Natural killer cell (primary cell): ENCODE measurements around the gene SERPINB10. TPM values are rescaled to one million over a fixed set of nuclear protein-coding genes. Genes with fewer than 3 reads are reported as not detected.

Experiments
- ATAC-seq, 3 donors: fragments of 150-1000 bp in 2 of 3; fragments of 200-7000 bp in 1 of 3; cut with Tn5 transposase; 1 replicate in 1 of 3; 2 replicates in 2 of 3; pipeline ENCODE4 v1.10.0; 2021; ENCODE audit warnings: mild to moderate bottlenecking in 2 of 3, moderate library complexity in 2 of 3
- DNase-seq, 2 donors: peaks; one replicate each; pipeline versions ENCODE4 v3.0.0 to v3.0.0-alpha.2; 2013 to 2021; ENCODE audit warnings: mixed read lengths in 1 of 2
- H3K27ac ChIP-seq: one replicate; pipeline ENCODE4 v1.5.1; 2013; ENCODE audit warnings: mild to moderate bottlenecking, low read length
- H3K27me3 ChIP-seq: one replicate; pipeline ENCODE4 v1.6.1; 2013; ENCODE audit warnings: low read length; ENCODE audit not compliant: control insufficient read depth, insufficient read depth
- H3K36me3 ChIP-seq: one replicate; pipeline ENCODE4 v1.6.1; 2013; ENCODE audit warnings: low read length; ENCODE audit not compliant: control insufficient read depth, insufficient read depth
- H3K4me1 ChIP-seq: one replicate; pipeline ENCODE4 v1.6.1; 2013; ENCODE audit warnings: low read length; ENCODE audit not compliant: control insufficient read depth, insufficient read depth
- H3K4me3 ChIP-seq: one replicate; pipeline ENCODE4 v1.5.1; 2013; ENCODE audit warnings: low read length
- H3K9me3 ChIP-seq: one replicate; pipeline ENCODE4 v1.6.1; 2013; ENCODE audit warnings: low read length; ENCODE audit not compliant: control insufficient read depth, insufficient read depth
- H3K27ac Mint-ChIP-seq, 2 donors: one replicate each; pipeline ENCODE4 v1.8.0; 2022; ENCODE audit warnings: mild to moderate bottlenecking in 2 of 2, mixed read lengths in 2 of 2, moderate library complexity in 1 of 2
- H3K27me3 Mint-ChIP-seq, 2 donors: one replicate each; pipeline ENCODE4 v1.8.0; 2022; ENCODE audit warnings: low read depth in 2 of 2, mixed read lengths in 2 of 2
- H3K36me3 Mint-ChIP-seq: one replicate; pipeline ENCODE4 v1.8.0; 2022; ENCODE audit warnings: mixed read lengths
- H3K4me1 Mint-ChIP-seq, 2 donors: one replicate each; pipeline ENCODE4 v1.8.0; 2022; ENCODE audit warnings: mixed read lengths in 2 of 2
- H3K4me3 Mint-ChIP-seq: one replicate; pipeline ENCODE4 v1.8.0; 2022; ENCODE audit warnings: mild to moderate bottlenecking, moderate library complexity, mixed read lengths
- H3K9me3 Mint-ChIP-seq, 2 donors: one replicate each; pipeline ENCODE4 v1.8.0; 2022; ENCODE audit warnings: mixed read lengths in 2 of 2
- WGBS: methylation state at CpG from one replicate; pipeline ENCODE4 v1.1.7; 2013; ENCODE audit warnings: missing lambda C conversion rate; ENCODE audit not compliant: insufficient coverage; 5-methylcytosine and 5-hydroxymethylcytosine counted together
- intact Hi-C: fragments of 100-400 bp; cut with micrococcal nuclease; formaldehyde crosslinking; loops from one replicate; pipeline ENCODE4 v1.14.2; 2022
- total RNA-seq, 4 donors: library from RNA; stranded (reverse); fragments of 120-200 nt in 1 of 4; gene quantifications; one replicate each; pipeline versions ENCODE4 v1.2.3 to v1.2.4, GENCODE V29; 2013 to 2022
- TF ChIP-seq, protein P1 (sequence below): fragments of 200-600 bp; IDR thresholded peaks from one replicate; pipeline ENCODE4 v1.8.0; 2022; ENCODE audit warnings: antibody characterized with exemption

Gene SERPINB10
- total RNA-seq, 3 donors from 2014 or later (not counting 1 experiment from before 2014, with no cell fraction given): 0.43 TPM; not detected in 2

DNA sequence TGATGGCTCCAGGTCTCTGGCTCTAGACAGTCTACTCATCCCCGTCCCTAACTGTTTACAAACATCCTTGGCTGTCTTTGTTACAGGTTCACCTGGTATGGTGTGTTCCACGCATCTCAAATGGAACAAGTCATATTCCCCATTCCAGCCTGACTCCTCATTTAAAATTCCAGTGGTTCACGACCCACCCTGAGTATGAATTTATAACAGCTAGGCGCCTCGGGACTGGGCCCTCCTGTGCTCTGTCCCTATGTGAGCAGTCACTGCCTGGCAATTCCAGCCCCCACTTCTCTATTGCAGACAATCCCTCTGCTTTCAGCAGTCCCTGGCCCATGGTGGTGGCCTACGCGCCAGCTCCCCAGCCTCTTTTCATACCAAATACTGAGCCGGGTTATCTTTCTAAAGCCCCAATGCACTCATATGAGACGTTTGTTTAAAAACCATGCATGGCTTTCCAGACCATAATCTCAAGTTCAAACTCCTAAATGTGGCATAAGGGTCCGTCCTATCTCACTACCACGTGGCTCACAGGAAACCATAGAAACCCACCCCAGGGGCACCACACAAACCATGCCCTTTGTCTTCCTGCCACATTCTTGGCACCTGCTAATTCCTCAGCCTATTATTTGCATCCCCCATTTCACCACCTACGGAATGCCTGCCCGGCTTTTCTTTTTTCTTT is 63.7 kb downstream of the SERPINB10 start:
- Mint-ChIP-seq H3K9me3 (no peaks in the 10 kb centered on the region), H3K27ac (peak overlapping the region; percentile 71 to 99), H3K4me1 (peaks cover 29 to 43% of the 10 kb centered on the region in 2 donors), H3K36me3 (no peaks in the 10 kb centered on the region), H3K27me3 (peaks cover 0 to 9% of the 10 kb centered on the region in 2 donors), H3K4me3 (peak overlapping the region; percentile 96)
- WGBS: 49% methylated on average over 11 of the region's 13 CpGs
- intact Hi-C loops: loop anchor here (10.0 kb wide), 1 partner anchor 147 kb away; no protein-coding TSS in a partner anchor
- Histone ChIP-seq H3K4me1 (peaks cover 16% of the 10 kb centered on the region), H3K27ac (no peak overlapping the region), H3K36me3 (no peaks in the 10 kb centered on the region), H3K4me3 (no peak overlapping the region), H3K27me3 (no peaks in the 10 kb centered on the region), H3K9me3 (no peaks in the 10 kb centered on the region)
- TF ChIP-seq, protein P1, sequence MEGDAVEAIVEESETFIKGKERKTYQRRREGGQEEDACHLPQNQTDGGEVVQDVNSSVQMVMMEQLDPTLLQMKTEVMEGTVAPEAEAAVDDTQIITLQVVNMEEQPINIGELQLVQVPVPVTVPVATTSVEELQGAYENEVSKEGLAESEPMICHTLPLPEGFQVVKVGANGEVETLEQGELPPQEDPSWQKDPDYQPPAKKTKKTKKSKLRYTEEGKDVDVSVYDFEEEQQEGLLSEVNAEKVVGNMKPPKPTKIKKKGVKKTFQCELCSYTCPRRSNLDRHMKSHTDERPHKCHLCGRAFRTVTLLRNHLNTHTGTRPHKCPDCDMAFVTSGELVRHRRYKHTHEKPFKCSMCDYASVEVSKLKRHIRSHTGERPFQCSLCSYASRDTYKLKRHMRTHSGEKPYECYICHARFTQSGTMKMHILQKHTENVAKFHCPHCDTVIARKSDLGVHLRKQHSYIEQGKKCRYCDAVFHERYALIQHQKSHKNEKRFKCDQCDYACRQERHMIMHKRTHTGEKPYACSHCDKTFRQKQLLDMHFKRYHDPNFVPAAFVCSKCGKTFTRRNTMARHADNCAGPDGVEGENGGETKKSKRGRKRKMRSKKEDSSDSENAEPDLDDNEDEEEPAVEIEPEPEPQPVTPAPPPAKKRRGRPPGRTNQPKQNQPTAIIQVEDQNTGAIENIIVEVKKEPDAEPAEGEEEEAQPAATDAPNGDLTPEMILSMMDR: no peak
- no peak for DNase-seq
- no peak for ATAC-seq

DNA sequence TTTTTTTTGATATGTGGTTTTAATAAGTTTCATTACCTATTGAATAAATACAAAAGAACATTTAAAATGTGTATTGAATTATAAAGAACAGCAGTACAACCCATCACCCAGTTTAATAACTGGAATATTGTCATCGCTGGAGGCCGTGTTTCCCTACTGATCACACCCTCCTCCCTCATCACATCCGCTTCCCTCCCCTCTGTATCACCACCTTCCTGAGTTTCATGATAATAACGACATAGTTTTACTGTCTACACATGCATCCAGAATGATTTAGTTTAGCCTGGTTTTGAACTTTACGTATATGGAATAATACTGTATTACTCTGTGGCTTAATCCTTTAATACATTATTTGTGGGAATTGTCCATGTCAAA is 64.2 kb downstream of the SERPINB10 start:
- H3K4me1 Mint-ChIP-seq: peaks cover 29 to 43% of the 10 kb centered on the region in 2 donors
- Histone ChIP-seq H3K4me1 (peaks cover 16% of the 10 kb centered on the region), H3K27ac (no peak overlapping the region), H3K36me3 (no peaks in the 10 kb centered on the region), H3K4me3 (no peak overlapping the region), H3K27me3 (no peaks in the 10 kb centered on the region), H3K9me3 (no peaks in the 10 kb centered on the region)
- DNase-seq: no peak
- H3K4me3 Mint-ChIP-seq: peak overlapping the region; percentile 96
- 39% methylated on average over 4 of the region's 5 CpGs for WGBS
- no peaks in the 10 kb centered on the region for H3K9me3 Mint-ChIP-seq
- peaks cover 0 to 5% of the 10 kb centered on the region in 2 donors for H3K27me3 Mint-ChIP-seq
- H3K36me3 Mint-ChIP-seq: no peaks in the 10 kb centered on the region
- ATAC-seq: no peak
- H3K27ac Mint-ChIP-seq: peak overlapping the region; percentile 71 to 99
- intact Hi-C loops: loop anchor here (10.0 kb wide), 1 partner anchor 147 kb away; no protein-coding TSS in a partner anchor
- TF ChIP-seq, protein P1: no peak

DNA sequence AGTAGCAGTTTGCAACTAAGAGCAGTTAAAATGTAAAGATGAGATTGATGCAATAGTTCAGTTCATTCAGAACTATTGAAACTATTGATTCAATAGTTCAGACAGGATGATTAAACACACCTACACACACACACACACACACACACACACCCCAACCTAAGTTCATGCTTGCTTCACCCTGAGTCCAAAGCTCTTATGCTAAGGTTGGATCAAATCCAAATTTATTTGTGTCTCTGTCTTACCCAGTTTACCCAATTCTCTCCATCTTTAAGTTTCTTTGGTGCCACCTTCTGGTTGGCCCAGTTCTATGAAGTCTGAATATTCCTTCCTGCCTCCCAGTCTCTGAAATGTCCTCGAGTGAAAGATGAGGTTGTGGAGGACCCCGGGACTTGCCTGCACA is 67.2 kb downstream of the SERPINB10 start:
- Histone ChIP-seq H3K9me3 (no peaks in the 10 kb centered on the region), H3K27ac (peak overlapping the region; percentile 19), H3K4me3 (no peak overlapping the region), H3K27me3 (no peaks in the 10 kb centered on the region), H3K4me1 (peaks cover 15% of the 10 kb centered on the region), H3K36me3 (no peaks in the 10 kb centered on the region)
- intact Hi-C loops: loop anchor here (10.0 kb wide), 1 partner anchor 150 kb away; no protein-coding TSS in a partner anchor
- no peak overlapping the region for H3K4me3 Mint-ChIP-seq
- H3K27me3 Mint-ChIP-seq: no peaks in the 10 kb centered on the region
- ATAC-seq: no peak
- H3K27ac Mint-ChIP-seq: no peak overlapping the region
- H3K4me1 Mint-ChIP-seq: peaks cover 29 to 39% of the 10 kb centered on the region in 2 donors
- no peaks in the 10 kb centered on the region for H3K36me3 Mint-ChIP-seq
- WGBS: no CpG with 5 or more reads among the region's 2 CpGs
- H3K9me3 Mint-ChIP-seq: no peaks in the 10 kb centered on the region
- peak in 1 of 2 donors; percentile 59 for DNase-seq
- TF ChIP-seq, protein P1: no peak
